NCI-H748 treated with DMSO at 0.1 percent for 48 hours (cell line): Measurements from ENCODE around the gene DRG2.

Experiments
- DNase-seq: peaks from one replicate; lab custom pipeline; 2025; lab: John Stamatoyannopoulos, UW

DRG2 gene

GRCh38 chr17:18074566-18075272 is 13.0 kb upstream of the DRG2 start:
- no peak for DNase-seq

GRCh38 chr17:18076936-18077335 is 10.8 kb upstream of the DRG2 start:
- DNase-seq: no peak

- DNase-seq: no peak
Observed at GRCh38 chr17:18079543-18079942, 8.2 kb upstream of the DRG2 start.

- DNase-seq: no peak
Observed at GRCh38 chr17:18084256-18084655, 3.5 kb upstream of the DRG2 start.

- DNase-seq: no peak
Observed at GRCh38 chr17:18089613-18090012, 1.9 kb downstream of the DRG2 start.

GRCh38 chr17:18093616-18094408 is 6.1 kb downstream of the DRG2 start:
- no peak for DNase-seq

GRCh38 chr17:18094409-18094807 is 6.7 kb downstream of the DRG2 start:
- DNase-seq: no peak

GRCh38 chr17:18099516-18099915 is 11.8 kb downstream of the DRG2 start:
- no peak for DNase-seq

- no peak for DNase-seq
Observed at GRCh38 chr17:18100616-18101015, 12.9 kb downstream of the DRG2 start.

GRCh38 chr17:18101828-18102227 is 14.1 kb downstream of the DRG2 start:
- DNase-seq: no peak

GRCh38 chr17:18102640-18103039 is 14.9 kb downstream of the DRG2 start:
- no peak for DNase-seq

GRCh38 chr17:18105027-18105426 is 17.3 kb downstream of the DRG2 start:
- no peak for DNase-seq

- DNase-seq: no peak
Observed at GRCh38 chr17:18105595-18105994, 17.8 kb downstream of the DRG2 start.

GRCh38 chr17:18106211-18106610 is 18.5 kb downstream of the DRG2 start:
- DNase-seq: no peak

- DNase-seq: no peak
Observed at GRCh38 chr17:18107061-18107790, 19.5 kb downstream of the DRG2 start.

GRCh38 chr17:18107971-18108370 is 20.2 kb downstream of the DRG2 start:
- DNase-seq: no peak

GRCh38 chr17:18108401-18109312 is 20.9 kb downstream of the DRG2 start, which contains the start of gene MYO15A:
Gene MYO15A, plus strand, starts transcription at chr17:18108756. Its CDS starts 10,045 bp downstream, at chr17:18118801.
- DNase-seq: no peak

- no peak for DNase-seq
Observed at GRCh38 chr17:18109935-18110485, 22.3 kb downstream of the DRG2 start.

GRCh38 chr17:18110636-18111145 is 22.9 kb downstream of the DRG2 start:
- DNase-seq: no peak

- no peak for DNase-seq
Observed at GRCh38 chr17:18111330-18111971, 23.7 kb downstream of the DRG2 start.

- DNase-seq: no peak
Observed at GRCh38 chr17:18115517-18115916, 27.8 kb downstream of the DRG2 start.
